GM12874 (cell line): ENCODE data around the gene GRPR.

Experiments used
- CTCF ChIP-seq: IDR thresholded peaks from 2 replicates; pipeline ENCODE4 v1.5.1; 2011; ENCODE audit warnings: low read depth, mild to moderate bottlenecking, control low read depth, low read length, moderate library complexity; ENCODE audit not compliant: insufficient read depth

Gene GRPR

GRCh38 chrX:16143968-16144367, 20.6 kb downstream of the GRPR start:
- no peak for TF ChIP-seq CTCF

GRCh38 chrX:16144420-16144819, 21.1 kb downstream of the GRPR start:
- no peak for TF ChIP-seq CTCF

- no peak for TF ChIP-seq CTCF
These were observed 22.3 kb downstream of the GRPR start for GRCh38 chrX:16145656-16146055.

- TF ChIP-seq CTCF, result no peak
These were observed 25.5 kb downstream of the GRPR start for GRCh38 chrX:16148896-16149295.

- no peak for TF ChIP-seq CTCF
These were observed 32.3 kb downstream of the GRPR start for GRCh38 chrX:16155581-16156096.

- no peak for TF ChIP-seq CTCF
These were observed 33.4 kb downstream of the GRPR start for GRCh38 chrX:16156692-16157331.

- no peak for TF ChIP-seq CTCF
These were observed 37.4 kb downstream of the GRPR start for GRCh38 chrX:16160729-16161128.
